HG02970 (cell line): ENCODE data around the gene RAB40C.

Source experiments
- ATAC-seq: cut with Tn5 transposase; IDR thresholded peaks from one replicate; pipeline ENCODE4 v1.9.1; 2021; ENCODE audit warnings: mild to moderate bottlenecking, moderate library complexity, moderate number of reproducible peaks; ENCODE audit not compliant: unreplicated experiment, low FRiP score

RAB40C gene, protein sequence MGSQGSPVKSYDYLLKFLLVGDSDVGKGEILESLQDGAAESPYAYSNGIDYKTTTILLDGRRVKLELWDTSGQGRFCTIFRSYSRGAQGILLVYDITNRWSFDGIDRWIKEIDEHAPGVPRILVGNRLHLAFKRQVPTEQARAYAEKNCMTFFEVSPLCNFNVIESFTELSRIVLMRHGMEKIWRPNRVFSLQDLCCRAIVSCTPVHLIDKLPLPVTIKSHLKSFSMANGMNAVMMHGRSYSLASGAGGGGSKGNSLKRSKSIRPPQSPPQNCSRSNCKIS

GRCh38 chr16:589658-590187, at the start of gene RAB40C:
Gene RAB40C (plus strand): TSS chr16:590066. CDS start chr16:590292, 226 bp downstream.
- ATAC-seq = peak; percentile 71

DNA sequence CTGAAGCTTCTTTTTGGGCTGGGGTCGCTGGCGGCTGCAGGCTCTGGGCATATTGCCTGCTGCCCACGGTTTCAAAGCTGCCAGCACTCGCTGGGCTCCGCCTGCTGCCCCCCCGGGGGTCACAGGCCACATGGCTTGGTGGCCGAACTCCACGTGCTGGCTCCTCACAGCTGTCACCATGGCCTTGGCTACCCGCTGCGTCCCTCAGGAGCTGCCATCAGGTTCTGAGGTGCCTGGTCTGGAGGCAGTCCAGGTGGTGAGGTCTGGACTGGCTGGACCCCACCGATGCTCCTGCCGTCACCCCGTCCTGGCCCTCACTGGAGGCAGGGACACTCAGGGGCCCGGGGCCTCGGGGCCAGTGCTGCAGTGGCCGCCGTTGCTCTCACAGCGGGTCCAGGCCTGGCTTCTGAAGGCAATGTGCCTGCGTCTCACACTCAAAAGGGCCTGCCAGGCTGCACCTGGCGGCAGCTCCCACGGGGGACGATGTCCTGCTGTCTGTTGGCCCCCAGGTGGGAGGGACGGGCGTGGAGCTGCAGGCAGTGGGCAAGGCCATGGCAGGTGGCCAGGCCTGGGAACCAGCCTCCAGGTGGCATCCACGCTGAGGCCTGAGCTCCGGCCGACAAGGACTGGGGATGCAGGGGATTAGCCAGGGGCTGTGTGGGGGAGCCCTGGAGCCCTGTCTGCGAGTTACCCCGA, 49.1 kb upstream of the RAB40C start:
- ATAC-seq = no peak

DNA sequence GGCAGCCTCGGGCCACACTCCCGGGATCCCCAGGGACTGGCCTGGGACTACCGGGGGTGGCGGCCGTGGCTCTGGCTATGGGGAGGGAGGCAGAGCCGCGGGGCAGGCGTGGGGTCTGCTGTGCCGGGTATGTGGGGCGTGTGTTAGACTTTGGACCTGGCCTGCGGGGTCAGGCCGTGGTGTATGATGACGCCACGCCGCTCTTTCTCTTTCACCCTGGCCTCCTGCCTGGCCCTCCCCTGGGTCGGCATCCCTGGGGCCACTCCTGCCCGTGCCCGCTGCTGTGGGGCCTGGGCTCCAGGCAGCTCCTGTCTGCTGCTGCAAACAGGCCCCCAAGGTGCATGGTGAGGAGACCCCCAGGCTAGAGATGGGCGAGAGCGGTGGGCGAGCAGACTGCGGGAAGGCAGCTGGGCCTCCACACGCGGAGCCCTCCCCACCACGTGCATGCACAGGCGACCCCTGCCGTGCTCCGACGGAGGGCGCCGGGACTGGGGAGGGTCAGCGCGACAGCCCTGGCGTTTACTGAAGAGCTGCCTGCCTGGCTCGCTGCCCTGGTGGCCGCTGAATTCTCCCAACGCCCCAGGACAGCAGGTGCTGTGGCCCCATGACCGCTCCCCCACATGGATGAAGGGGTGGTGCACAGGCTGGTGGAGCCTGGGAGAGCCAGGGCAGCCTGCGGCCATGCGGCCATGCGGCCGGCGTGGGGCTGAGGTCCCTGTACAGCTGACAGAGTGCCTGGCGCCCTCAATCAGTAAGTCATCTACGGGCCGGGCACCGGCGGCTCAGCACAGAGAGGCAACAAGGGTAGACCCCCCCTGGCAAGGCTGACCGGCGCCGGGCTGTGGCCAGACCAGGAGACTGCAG, 46.3 kb upstream of the RAB40C start:
- no peak for ATAC-seq

DNA sequence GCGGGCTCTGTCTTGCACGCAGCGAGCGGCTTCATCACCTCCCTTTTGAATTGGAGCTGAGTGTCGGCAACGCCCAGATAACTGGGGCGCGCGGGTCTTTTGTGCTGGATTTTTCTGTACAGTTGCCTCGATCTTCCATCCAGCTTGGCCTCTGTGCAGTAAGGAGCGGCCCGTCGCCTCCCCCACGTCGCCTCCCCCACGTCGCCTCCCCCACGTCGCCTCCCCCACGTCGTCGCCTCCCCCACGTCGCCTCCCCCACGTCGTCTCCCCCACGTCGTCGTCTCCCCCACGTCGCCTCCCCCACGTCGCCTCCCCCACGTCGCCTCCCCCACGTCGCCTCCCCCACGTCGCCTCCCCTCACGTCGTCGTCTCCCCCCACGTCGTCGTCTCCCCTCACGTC, 45.3 kb upstream of the RAB40C start:
- no peak for ATAC-seq

GRCh38 chr16:546909-547770, 42.7 kb upstream of the RAB40C start:
- ATAC-seq = no peak

GRCh38 chr16:548586-548985, 41.3 kb upstream of the RAB40C start:
- ATAC-seq = no peak

DNA sequence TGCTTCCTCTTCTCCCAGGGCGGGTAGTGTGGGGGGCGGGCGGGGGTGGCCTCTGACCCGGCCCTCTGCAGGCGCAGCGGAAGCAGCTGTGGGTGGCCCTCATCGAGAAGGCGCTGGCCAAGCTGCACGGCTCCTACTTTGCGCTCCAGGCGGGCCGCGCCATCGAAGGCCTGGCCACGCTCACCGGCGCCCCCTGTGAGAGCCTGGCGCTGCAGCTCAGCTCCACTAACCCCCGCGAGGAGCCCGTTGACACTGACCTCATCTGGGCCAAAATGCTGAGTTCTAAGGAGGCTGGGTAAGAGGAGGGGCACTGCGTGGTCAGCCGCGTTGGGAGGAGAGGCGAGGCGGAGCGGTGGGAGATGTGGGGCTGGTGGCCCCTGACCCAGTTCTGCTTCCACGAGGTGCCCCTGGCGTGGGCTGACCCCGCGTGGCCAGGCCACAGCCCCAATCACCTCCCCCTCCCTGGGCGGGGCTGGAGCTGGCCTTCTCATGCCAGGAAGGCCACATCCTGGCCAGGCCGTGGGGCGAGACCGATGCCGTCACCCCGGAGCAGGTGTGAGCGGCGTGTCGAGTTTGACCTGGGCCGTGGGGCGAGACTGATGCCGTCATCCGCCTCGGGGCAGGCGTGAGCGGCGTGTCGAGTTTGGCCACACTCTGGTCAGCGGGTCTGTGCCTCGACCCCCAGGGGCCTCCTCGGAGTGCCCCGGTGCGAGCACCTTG, 40.2 kb upstream of the RAB40C start:
- ATAC-seq = no peak

GRCh38 chr16:551210-551609, 38.7 kb upstream of the RAB40C start:
- no peak for ATAC-seq

DNA sequence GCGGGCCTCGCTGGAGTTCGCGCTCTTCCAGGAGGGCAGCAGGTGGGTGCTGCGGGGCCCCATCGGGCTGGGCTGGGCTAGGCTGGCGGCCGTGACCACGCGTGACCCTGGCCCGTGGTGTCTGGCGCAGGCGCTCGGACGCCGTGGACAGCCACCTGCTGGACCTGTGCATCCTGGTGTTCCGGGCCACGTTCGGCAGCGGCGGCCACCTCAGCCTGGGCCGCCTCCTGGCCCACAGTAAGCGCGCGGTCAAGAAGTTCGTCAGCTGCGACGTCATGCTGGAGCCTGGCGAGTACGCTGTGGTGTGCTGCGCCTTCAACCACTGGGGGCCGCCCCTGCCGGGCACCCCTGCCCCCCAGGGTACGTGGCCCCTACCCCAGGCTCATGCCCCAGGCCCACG, 37.7 kb upstream of the RAB40C start:
- ATAC-seq = no peak

DNA sequence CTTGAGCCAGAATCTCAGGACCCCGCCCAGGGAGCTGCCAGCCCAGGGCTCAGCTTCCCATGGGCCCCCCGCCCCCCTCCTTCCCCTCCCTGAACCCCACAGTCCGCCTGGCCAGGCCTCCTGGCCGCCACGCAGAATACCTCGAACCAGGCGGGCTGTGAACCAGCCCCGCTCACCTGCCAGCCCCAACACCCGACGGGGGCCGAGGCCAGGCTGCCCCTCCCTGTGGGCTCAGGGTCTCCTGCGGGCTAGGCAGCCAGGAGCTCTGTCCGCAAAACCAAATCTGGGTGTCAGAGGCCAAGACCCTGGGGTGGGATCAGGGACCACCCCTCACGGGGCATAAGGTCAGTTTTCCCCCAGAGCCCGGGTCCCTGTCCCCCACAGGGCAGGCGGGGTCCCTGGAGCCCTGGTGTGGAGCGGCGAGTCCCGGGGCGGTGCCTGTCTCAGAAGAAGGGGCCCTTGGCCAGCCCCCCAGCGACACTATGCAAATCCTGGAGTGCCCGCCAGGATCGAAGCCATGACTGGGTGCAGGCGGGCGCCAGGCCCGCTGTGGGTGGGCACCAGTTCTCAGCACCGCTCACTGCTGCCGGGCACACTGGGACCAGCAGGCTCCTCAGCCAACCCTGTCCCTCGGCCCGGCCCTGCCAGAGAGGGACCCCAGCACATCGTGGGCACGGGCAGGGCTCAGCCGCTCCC, 36.1 kb upstream of the RAB40C start:
- no peak for ATAC-seq

GRCh38 chr16:554297-554621, 35.6 kb upstream of the RAB40C start:
- no peak for ATAC-seq

- no peak for ATAC-seq
Observed at GRCh38 chr16:554640-555365, 35.1 kb upstream of the RAB40C start.

GRCh38 chr16:555528-556473, 34.1 kb upstream of the RAB40C start:
- no peak for ATAC-seq

DNA sequence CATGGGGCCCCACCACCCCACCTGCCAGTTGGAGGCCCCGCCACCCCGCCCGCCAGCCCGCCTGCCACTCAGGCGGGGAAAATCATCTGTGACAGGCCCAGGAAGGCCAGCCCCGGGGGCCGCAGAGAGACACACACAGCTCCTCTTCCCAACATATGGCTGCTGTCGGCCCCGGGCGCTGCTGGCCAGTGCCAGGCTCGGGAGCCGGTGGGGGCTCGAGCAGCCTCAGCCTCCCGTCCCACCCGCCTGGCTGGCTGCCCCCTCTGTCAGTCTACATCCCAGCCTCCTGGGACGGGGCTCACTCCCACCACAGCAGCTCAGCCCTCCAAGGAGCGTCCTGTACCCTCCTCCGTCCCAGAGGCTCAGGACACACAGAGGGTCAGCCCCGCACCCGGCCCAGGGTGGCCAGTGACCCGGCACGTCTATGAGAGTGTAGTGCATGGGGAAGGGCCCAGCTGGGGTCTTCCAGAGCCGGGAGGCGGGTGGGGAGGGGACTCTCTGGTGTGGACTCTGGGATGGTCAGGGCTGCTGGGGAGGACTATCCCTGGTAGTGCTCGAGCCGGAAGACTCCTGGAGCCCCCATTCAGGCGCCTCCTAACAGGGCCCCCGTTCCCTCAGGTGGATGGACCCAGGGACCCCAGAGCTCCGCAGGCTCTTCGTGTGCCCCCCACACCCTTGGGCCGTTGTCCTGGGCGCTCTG, 33.2 kb upstream of the RAB40C start:
- no peak for ATAC-seq

GRCh38 chr16:557463-558297, 32.2 kb upstream of the RAB40C start:
- ATAC-seq = no peak
